ENCODE results near the gene SLC4A9.

DNA sequence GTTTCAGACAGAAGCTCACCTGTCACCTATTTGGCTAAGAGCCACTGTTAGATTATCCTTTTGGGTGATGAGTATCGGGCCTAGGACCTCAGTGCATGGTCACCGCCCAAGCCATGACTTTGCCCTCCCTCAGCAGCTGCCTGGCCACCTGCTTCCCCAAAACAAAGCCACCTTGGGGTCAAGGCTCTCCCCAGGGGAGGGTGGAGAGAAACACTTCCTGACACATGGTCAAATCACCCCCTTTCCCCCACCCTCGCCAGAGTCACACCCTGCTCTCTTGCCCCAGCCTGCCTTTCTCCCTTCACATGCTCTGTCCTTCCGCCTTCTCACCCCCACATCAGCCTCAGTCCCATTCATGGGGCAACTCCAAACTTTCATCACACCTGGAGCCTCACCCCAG, 11.9 kb upstream of the SLC4A9 start:
- TF ChIP-seq, protein P1, sequence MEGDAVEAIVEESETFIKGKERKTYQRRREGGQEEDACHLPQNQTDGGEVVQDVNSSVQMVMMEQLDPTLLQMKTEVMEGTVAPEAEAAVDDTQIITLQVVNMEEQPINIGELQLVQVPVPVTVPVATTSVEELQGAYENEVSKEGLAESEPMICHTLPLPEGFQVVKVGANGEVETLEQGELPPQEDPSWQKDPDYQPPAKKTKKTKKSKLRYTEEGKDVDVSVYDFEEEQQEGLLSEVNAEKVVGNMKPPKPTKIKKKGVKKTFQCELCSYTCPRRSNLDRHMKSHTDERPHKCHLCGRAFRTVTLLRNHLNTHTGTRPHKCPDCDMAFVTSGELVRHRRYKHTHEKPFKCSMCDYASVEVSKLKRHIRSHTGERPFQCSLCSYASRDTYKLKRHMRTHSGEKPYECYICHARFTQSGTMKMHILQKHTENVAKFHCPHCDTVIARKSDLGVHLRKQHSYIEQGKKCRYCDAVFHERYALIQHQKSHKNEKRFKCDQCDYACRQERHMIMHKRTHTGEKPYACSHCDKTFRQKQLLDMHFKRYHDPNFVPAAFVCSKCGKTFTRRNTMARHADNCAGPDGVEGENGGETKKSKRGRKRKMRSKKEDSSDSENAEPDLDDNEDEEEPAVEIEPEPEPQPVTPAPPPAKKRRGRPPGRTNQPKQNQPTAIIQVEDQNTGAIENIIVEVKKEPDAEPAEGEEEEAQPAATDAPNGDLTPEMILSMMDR (IDR thresholded peaks at IDR 0.05) = no peak
- no peak for TF ChIP-seq POLR2A (IDR thresholded peaks at IDR 0.05)

Measured in lower leg skin (tissue), 3 donors.